Hindlimb muscle (tissue), 1 donor: ENCODE results near the gene MAFB. TPM values are rescaled to one million over a fixed set of nuclear protein-coding genes. Genes with fewer than 3 reads are reported as not detected.

Experiments used
- DNase-seq: peaks from one replicate; pipeline ENCODE4 v3.0.0-alpha.2; 2013
- polyA plus RNA-seq: library from polyadenylated mRNA; unstranded; fragments of 120-200 nt; gene quantifications from one replicate; pipeline ENCODE4 v1.2.1, GENCODE V29; 2013; ENCODE audit not compliant: insufficient read length

The MAFB gene
- polyA plus RNA-seq, 1 donor = 13.4 TPM

DNA sequence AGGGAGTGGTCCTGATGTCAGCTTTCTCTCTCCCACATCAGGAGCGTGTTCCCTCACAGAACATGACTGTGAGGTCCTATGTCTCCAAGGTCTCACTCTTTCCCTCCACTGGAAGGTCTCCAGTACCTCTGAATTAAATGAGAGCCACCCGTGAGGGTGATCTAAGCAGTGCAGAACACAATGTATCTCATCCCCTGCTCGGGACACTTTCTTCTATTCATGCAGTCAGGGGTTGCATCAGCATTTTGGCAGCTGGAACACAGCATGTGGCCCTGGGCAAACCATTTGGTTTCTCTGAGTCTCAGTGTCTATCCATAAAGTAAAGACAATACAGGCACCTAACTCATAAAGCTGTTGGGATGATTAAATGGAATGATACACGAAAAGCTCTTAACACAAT lies 34.2 kb downstream of the MAFB start:
- DNase-seq = no peak

DNA sequence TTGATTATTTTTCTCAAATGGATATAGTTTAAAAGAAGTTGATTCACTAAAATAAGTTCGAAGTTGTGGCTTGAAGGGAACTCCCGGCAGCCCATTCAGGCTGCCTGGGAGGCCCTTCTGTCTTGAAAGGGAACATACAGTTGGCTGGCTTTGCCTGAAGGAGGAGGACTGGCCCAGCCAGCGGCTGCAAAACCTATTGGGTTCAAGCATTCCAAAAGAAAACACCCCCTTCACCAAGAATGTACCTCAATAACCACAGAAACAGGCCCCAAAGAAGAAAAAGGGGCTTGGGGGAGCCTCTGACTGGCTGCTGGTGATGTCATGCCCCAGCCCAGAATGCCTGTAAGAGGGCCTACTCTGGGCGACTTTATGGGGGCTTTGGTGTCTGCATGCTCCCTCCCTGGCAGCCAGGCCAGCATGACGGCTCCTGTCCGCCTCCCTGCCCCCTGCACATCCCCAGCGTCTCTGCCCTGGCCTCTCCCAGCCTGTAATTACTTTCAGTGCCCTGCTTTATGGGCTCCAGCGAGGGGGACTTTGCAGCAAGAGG lies 36.5 kb downstream of the MAFB start:
- DNase-seq = no peak

GRCh38 chr20:40651151-40651550 lies 37.9 kb downstream of the MAFB start:
- DNase-seq = no peak

DNA sequence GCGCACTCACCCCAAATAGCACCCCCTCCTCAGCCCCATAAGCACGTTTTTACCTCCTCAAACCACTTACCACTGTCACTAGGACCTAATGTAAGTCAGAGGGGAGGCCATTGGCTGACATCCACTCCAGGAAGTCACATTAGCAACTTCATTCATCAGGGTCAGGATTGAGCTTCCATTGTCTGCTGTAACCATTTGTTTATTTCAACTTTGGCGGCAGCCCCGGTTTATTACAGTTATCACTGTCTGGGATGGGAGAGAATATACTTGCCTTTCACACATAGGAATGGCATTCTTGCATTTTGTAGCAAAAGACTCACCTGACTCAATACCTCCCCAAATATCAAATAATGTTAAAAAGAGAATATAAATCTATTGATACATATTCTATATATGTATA lies 38.3 kb downstream of the MAFB start:
- no peak for DNase-seq

- DNase-seq = no peak
Observed at GRCh38 chr20:40648210-40649072, 40.6 kb downstream of the MAFB start.

DNA sequence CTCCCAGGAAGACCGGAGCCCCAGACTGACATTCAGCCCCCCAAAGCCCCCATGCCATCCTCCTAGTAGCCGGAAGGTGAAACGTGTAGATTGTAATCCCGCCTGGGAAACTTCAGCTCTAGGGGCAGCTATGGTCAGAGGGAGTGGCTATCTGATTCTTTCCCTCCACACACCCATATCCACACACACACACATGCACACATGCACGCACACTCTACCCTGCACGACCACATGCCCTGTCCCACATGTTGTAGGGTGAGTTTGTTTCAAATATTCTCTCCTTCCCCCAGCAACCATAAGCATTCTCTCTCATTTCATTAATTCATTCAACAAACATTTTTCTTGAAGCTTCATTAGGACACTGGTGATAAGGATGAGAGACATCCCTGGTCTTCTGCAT lies 42.2 kb downstream of the MAFB start:
- DNase-seq = no peak

DNA sequence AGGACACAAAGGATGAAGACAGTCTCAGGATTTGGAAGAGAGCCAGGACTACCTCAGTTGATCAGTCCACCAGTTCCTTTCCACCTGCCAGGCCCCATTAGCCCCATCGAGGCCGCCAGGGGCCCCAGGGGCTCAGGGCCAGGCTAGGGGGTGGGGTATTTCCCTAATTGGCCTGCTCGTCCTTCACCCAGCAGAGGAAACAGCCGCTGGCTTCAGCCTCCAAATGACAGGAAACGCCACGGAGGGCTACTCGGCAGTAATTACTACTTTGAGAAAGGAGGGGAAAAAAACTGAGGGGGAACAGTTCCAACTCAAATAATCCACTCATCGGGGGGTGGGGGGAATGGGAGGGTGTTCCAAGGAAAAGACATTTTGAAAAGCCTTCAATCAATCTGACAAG lies 42.7 kb downstream of the MAFB start:
- DNase-seq = no peak

- no peak for DNase-seq
Observed at GRCh38 chr20:40644863-40645262, 44.2 kb downstream of the MAFB start.

DNA sequence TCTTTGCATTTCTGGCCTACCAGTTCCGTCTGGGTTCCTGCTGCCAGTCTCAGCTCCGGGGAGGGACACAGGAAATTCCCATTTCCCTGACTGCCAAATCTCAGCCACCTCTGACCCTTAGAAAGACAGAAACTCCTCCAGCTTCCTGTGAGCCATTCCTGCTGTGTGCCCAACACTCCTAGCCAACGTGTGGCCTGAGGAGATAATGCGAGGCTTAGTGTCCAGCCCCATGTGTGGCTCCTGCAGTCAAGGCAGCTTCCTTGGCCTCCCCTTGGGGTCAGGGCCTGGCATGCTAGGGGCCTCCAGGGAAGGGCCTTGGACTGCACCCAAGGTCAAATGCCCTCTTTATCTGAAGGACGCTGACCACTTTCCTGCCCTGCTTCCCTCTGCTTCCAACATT lies 45.1 kb downstream of the MAFB start:
- DNase-seq = no peak

GRCh38 chr20:40641809-40642208 lies 47.2 kb downstream of the MAFB start:
- DNase-seq = no peak

- DNase-seq = no peak
Observed at GRCh38 chr20:40641202-40641601, 47.8 kb downstream of the MAFB start.

- no peak for DNase-seq
Observed at GRCh38 chr20:40640667-40641066, 48.4 kb downstream of the MAFB start.

DNA sequence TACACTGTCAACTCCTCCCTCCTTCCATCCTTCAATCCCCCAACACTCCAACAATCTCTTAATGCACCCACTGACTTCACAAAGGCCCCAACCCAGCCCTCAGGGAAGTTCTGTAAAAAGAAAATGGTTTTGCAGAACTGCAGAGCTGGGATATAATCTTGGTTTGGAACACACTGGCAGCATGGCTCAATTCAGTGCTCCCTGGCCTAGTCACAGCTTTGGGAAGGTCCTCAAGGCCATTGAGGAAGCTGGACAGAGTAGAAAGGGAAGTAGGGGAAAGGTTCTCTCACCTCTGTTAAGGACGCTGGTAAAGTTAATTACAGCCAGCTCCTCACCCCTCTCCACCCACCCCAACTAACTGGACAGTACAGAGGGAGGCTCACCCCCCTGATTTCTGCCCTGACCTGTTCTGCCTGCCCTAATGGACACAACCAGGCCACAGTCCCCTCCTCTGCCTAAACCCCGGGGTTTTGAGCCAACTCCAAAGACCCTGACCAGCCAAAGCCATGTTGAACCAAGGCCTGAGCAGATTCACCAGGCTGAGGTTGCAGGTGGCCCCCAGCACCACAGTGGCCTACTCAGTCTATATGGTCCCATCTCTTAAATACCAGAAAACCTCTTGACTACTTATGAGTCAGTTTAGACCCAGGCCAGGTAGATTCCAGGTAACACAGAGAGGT lies 49.2 kb downstream of the MAFB start:
- no peak for DNase-seq

- DNase-seq = no peak
Observed at GRCh38 chr20:40639132-40639531, 49.9 kb downstream of the MAFB start.

DNA sequence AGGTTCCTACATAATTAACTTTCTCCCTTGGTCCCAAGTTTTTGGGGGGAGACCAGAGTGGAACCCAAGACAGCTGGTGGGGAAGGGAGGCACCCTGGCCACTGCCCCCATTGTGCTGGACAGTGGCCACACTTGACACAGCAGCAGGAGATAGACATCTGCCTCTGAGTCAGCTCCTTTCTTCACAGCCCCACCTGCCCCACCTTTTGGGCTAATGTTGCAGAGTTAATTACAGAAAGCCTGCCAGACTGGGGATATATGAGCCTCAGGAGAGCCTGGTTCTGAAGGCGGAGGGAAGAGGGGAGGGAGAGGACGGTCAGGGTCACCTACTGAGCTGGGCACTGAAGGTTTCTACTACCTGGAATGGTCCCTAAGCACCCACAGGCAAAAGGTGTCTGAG lies 50.6 kb downstream of the MAFB start:
- DNase-seq = no peak

- no peak for DNase-seq
Observed at GRCh38 chr20:40637176-40637575, 51.9 kb downstream of the MAFB start.

DNA sequence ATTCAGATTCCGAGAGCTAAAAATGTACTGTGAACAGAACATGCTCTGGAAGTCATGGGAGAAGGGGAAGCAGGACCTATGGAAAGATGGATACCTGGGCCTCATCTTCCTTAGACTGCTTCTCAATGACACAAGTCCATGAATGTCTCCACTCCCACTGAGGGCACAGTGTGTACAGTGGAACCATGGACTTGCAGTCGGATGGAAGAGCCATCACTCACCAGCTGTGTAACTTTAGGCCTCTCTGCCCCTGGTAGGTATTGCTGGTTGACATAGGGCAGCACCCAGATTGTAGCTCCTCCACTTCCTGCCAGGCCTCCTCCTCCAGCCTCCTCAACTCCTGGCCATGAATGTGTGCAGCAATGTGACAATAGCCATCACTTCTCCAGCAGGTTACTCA lies 52.5 kb downstream of the MAFB start:
- DNase-seq = no peak

GRCh38 chr20:40635971-40636370 lies 53.1 kb downstream of the MAFB start:
- no peak for DNase-seq
